Fibroblast of lung (primary cell): ENCODE results near the gene CCNO. TPM values are rescaled to one million over a fixed set of nuclear protein-coding genes. Genes with fewer than 3 reads are reported as not detected.

Experiments used
- DNase-seq, 2 donors: peaks; one replicate each; pipeline versions ENCODE4 v3.0.0 to v3.0.0-alpha.2; 2010; ENCODE audit warnings: low read depth in 2 of 2
- H2AFZ ChIP-seq: 2 replicates; pipeline ENCODE4 v1.5.1; 2012; ENCODE audit warnings: low read length, control low read depth, inconsistent platforms
- H3K27ac ChIP-seq: 2 replicates; pipeline ENCODE4 v1.5.1; 2011; ENCODE audit warnings: low read length, control low read depth; ENCODE audit not compliant: insufficient read depth
- H3K27me3 ChIP-seq: 2 replicates; pipeline ENCODE4 v1.5.1; 2011; ENCODE audit warnings: mild to moderate bottlenecking, low read length; ENCODE audit not compliant: control insufficient read depth, insufficient read depth
- H3K36me3 ChIP-seq: 2 replicates; pipeline ENCODE4 v1.5.1; 2011; ENCODE audit warnings: low read length; ENCODE audit not compliant: control insufficient read depth, insufficient read depth
- H3K4me1 ChIP-seq: 2 replicates; pipeline ENCODE4 v1.5.1; 2011; ENCODE audit warnings: low read length; ENCODE audit not compliant: control insufficient read depth, insufficient read depth; ENCODE audit errors: extremely low read depth
- H3K4me2 ChIP-seq: 2 replicates; pipeline ENCODE4 v1.5.1; 2011; ENCODE audit warnings: low read length, control low read depth; ENCODE audit not compliant: insufficient read depth; ENCODE audit errors: extremely low read depth
- H3K4me3 ChIP-seq, 4 experiments: fragments of 200-600 bp in 1 of 4; sonication (generic) in 1 of 4; replicated peaks in 1 of 4; 2 replicates each; pipeline ENCODE4 v1.5.1; 2011 to 2016; ENCODE audit warnings: low read length in 4 of 4, low read depth in 3 of 4, mild to moderate bottlenecking in 3 of 4, control low read depth in 2 of 4, inconsistent platforms in 1 of 4, mixed read lengths in 1 of 4; ENCODE audit not compliant: insufficient read depth in 1 of 4; ENCODE audit errors: control extremely low read depth in 1 of 4
- H3K79me2 ChIP-seq: 2 replicates; pipeline ENCODE4 v1.5.1; 2012; ENCODE audit warnings: mild to moderate bottlenecking, low read length, inconsistent platforms; ENCODE audit not compliant: control insufficient read depth, insufficient read depth
- H3K9ac ChIP-seq: 2 replicates; pipeline ENCODE4 v1.5.1; 2011; ENCODE audit warnings: mild to moderate bottlenecking, low read length, control low read depth; ENCODE audit not compliant: insufficient read depth
- H3K9me3 ChIP-seq: 2 replicates; pipeline ENCODE4 v1.5.1; 2012; ENCODE audit warnings: low read depth, low read length; ENCODE audit not compliant: control insufficient read depth, insufficient read depth
- H4K20me1 ChIP-seq: 2 replicates; pipeline ENCODE4 v1.5.1; 2011; ENCODE audit warnings: low read length; ENCODE audit not compliant: control insufficient read depth, insufficient read depth; ENCODE audit errors: extremely low read depth
- CTCF ChIP-seq, 2 donors: IDR thresholded peaks in 1 of 2; conservative IDR thresholded peaks in 1 of 2; 1 replicate in 1 of 2; 2 replicates in 1 of 2; pipeline ENCODE4 v1.5.1; 2011 to 2012; ENCODE audit warnings: low read length in 2 of 2, control low read depth in 1 of 2, inconsistent platforms in 1 of 2, low read depth in 1 of 2, mild to moderate bottlenecking in 1 of 2
- EZH2 ChIP-seq: IDR thresholded peaks from 2 replicates; pipeline ENCODE4 v1.5.1; 2012; ENCODE audit warnings: low read length, control low read depth, mild to moderate bottlenecking; ENCODE audit errors: missing control alignments
- polyA plus RNA-seq, 2 donors: library from polyadenylated mRNA; depleted of rRNA in 1 of 2; stranded (reverse) in 1 of 2; unstranded in 1 of 2; fragments of >200 nt; gene quantifications; 2 replicates each; pipeline ENCODE4 v1.2.1, GENCODE V29; 2011 to 2012; ENCODE audit warnings: missing spikeins in 1 of 2
- total RNA-seq: library from RNA; depleted of rRNA; stranded (reverse); fragments of >200 nt; gene quantifications from 2 replicates; pipeline ENCODE4 v1.2.1, GENCODE V29; 2014

CCNO gene
- total and polyA plus RNA-seq, 2 donors (not counting 1 experiment from before 2014, with no cell fraction given), result 0.03 TPM; not detected in 1

- Histone ChIP-seq H3K36me3 (no peaks in the 10 kb centered on the region), H3K4me2 (peak overlapping the region; percentile 46), H3K27ac (no peak overlapping the region), H4K20me1 (no peaks in the 10 kb centered on the region), H3K9ac (no peak overlapping the region), H3K4me3 (peak overlapping the region; percentile 41 to 57 (median 48)), H3K79me2 (no peaks in the 10 kb centered on the region), H3K4me1 (peaks cover 2% of the 10 kb centered on the region), H3K9me3 (no peaks in the 10 kb centered on the region), H2AFZ (peak overlapping the region; percentile 3), H3K27me3 (peaks cover 60% of the 10 kb centered on the region)
- DNase-seq, result peak in 1 of 2 donors; percentile 13
- TF ChIP-seq EZH2 (peak; percentile 95), CTCF (conservative IDR thresholded peaks at IDR 0.05 in 1 of 2, IDR thresholded peaks at IDR 0.05 in 1 of 2; ENCODE audit: low read depth in 1 of 2, low read length in 2 of 2) (no peak)
Observed at GRCh38 chr5:55232271-55232984, 980 bp downstream of the CCNO start.

GRCh38 chr5:55231919-55232270 lies 1.5 kb downstream of the CCNO start:
- Histone ChIP-seq H3K4me1 (peaks cover 2% of the 10 kb centered on the region), H2AFZ (no peak overlapping the region), H3K9ac (no peak overlapping the region), H3K9me3 (no peaks in the 10 kb centered on the region), H3K4me3 (no peak overlapping the region), H3K79me2 (no peaks in the 10 kb centered on the region), H3K27me3 (peaks cover 63% of the 10 kb centered on the region), H4K20me1 (no peaks in the 10 kb centered on the region), H3K36me3 (no peaks in the 10 kb centered on the region), H3K27ac (no peak overlapping the region), H3K4me2 (peak overlapping the region; percentile 75)
- TF ChIP-seq CTCF (conservative IDR thresholded peaks at IDR 0.05 in 1 of 2, IDR thresholded peaks at IDR 0.05 in 1 of 2; ENCODE audit: low read depth in 1 of 2, low read length in 2 of 2) (no peak), EZH2 (no peak)
- DNase-seq, result peak in 1 of 2 donors; percentile 45

GRCh38 chr5:55231029-55231918 lies 2.1 kb downstream of the CCNO start:
- peaks cover 2% of the 10 kb centered on the region for H3K4me1 ChIP-seq
- peak overlapping the region; percentile 75 for H3K4me2 ChIP-seq
- peaks cover 69% of the 10 kb centered on the region for H3K27me3 ChIP-seq
- no peak overlapping the region for H3K4me3 ChIP-seq
- H3K36me3 ChIP-seq, result no peaks in the 10 kb centered on the region
- H2AFZ ChIP-seq, result no peak overlapping the region
- peak in 1 of 2 donors; percentile 12 for DNase-seq
- peak in 1 of 2 donors; percentile 7 for TF ChIP-seq CTCF (conservative IDR thresholded peaks at IDR 0.05 in 1 of 2, IDR thresholded peaks at IDR 0.05 in 1 of 2; ENCODE audit: low read depth in 1 of 2, low read length in 2 of 2)
- peak; percentile 74 for TF ChIP-seq EZH2
- H3K27ac ChIP-seq, result no peak overlapping the region
- H3K9ac ChIP-seq, result no peak overlapping the region
- no peaks in the 10 kb centered on the region for H3K9me3 ChIP-seq
- no peaks in the 10 kb centered on the region for H3K79me2 ChIP-seq
- no peaks in the 10 kb centered on the region for H4K20me1 ChIP-seq
